Measurements from ENCODE around the gene CFAP157. TPM values are rescaled to one million over a fixed set of nuclear protein-coding genes. Genes with fewer than 3 reads are reported as not detected.
A peak's percentile ranks its signal among the peaks of the same experiment; 100 is the strongest.

Gene CFAP157
- total and polyA plus RNA-seq, 2 of the 13 experiments (the other 11 are each of a cell fraction or from before 2014, with no cell fraction given) = 0.07 TPM; not detected in 1

- TF ChIP-seq, protein P1, sequence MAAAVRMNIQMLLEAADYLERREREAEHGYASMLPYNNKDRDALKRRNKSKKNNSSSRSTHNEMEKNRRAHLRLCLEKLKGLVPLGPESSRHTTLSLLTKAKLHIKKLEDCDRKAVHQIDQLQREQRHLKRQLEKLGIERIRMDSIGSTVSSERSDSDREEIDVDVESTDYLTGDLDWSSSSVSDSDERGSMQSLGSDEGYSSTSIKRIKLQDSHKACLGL (CRISPR knock-in tag; IDR thresholded peaks at IDR 0.05) = no peak
- H2AFZ ChIP-seq (ENCODE audit: low read length) = no peak overlapping the region
- H3K79me2 ChIP-seq (ENCODE audit: insufficient read depth, low read length) = no peaks in the 10 kb centered on the region
- in situ Hi-C loops (cut with HindIII; ENCODE audit: extremely low pct_ligation_motif_present, low pct_unique_long_range_greater_than_20kb) (no loop called here), intact Hi-C loops (cut with micrococcal nuclease; ENCODE audit: unreplicated experiment) (no loop called here)
- POLR2A ChIA-PET = no interaction called here
- no TSS peak for BruUV-seq (replicated peaks)
- no peaks in the 10 kb centered on the region for H4K20me1 ChIP-seq (ENCODE audit: insufficient read depth, low read length)
- H3K27me3 ChIP-seq (ENCODE audit: control insufficient read depth in 1 of 2, insufficient read depth in 2 of 2, low read length in 2 of 2) = no peaks in the 10 kb centered on the region
- no peak overlapping the region for H3K4me3 ChIP-seq (replicated peaks in 1 of 3; ENCODE audit: insufficient read depth in 1 of 3, low read depth in 2 of 3, low read length in 3 of 3)
- H3K27ac ChIP-seq (ENCODE audit: extremely low read length, insufficient read depth, low read length) = no peak overlapping the region
- no peaks in the 10 kb centered on the region for H3K36me3 ChIP-seq (replicated peaks in 1 of 2; ENCODE audit: control insufficient read depth in 1 of 2, insufficient read depth in 2 of 2, low read length in 2 of 2)
- CTCF ChIA-PET (ENCODE audit: low intra/inter-chr PET ratio, low total read pairs) = no interaction called here
- H3K4me2 ChIP-seq (ENCODE audit: low read depth, low read length) = no peak overlapping the region
- H3K9me3 ChIP-seq (ENCODE audit: low read length) = no peaks in the 10 kb centered on the region
- ATAC-seq (no peak), FAIRE-seq (no peak), DNase-seq (ENCODE audit: low spot score) (no peak)
- no peak overlapping the region for H3K9ac ChIP-seq (ENCODE audit: insufficient read depth, low read depth, low read length)
- 44% methylated on average over 8 of the region's 10 CpGs for WGBS (ENCODE audit: low lambda C conversion rate)
- no peaks in the 10 kb centered on the region for H3K4me1 ChIP-seq (ENCODE audit: insufficient read depth, low read length)
Measured at GRCh38 chr9:127693143-127693542, 13.6 kb upstream of the CFAP157 start.

DNA sequence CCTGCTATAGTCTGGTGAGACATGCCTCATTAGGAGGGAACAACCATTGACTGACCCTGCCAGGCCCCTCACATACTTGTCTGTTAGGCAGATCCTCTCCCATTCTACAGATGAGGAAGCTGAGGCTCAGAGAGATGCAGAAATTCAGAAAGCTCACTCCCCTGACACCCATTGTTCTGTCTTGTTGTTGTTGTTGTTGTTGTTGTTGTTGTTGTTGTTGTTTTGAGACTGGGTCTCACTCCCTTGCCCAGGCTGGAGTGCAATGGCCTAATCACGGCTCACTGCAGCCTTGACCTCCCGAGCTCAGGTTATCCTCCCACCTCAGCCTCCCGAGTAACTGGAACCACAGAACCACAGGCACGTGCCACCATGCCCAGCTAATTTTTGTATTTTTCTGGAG, 13.1 kb upstream of the CFAP157 start:
- ATAC-seq (no peak), FAIRE-seq (no peak), DNase-seq (ENCODE audit: low spot score) (no peak)
- ChIA-PET CTCF (ENCODE audit: low intra/inter-chr PET ratio, low total read pairs) (no interaction called here), POLR2A (no interaction called here)
- Histone ChIP-seq H3K9ac (ENCODE audit: insufficient read depth, low read depth, low read length) (no peak overlapping the region), H3K36me3 (replicated peaks in 1 of 2; ENCODE audit: control insufficient read depth in 1 of 2, insufficient read depth in 2 of 2, low read length in 2 of 2) (no peaks in the 10 kb centered on the region), H4K20me1 (ENCODE audit: insufficient read depth, low read length) (no peaks in the 10 kb centered on the region), H3K27ac (ENCODE audit: extremely low read length, insufficient read depth, low read length) (no peak overlapping the region), H2AFZ (ENCODE audit: low read length) (no peak overlapping the region), H3K9me3 (ENCODE audit: low read length) (no peaks in the 10 kb centered on the region), H3K79me2 (ENCODE audit: insufficient read depth, low read length) (no peaks in the 10 kb centered on the region), H3K4me2 (ENCODE audit: low read depth, low read length) (no peak overlapping the region), H3K4me1 (ENCODE audit: insufficient read depth, low read length) (no peaks in the 10 kb centered on the region), H3K27me3 (ENCODE audit: control insufficient read depth in 1 of 2, insufficient read depth in 2 of 2, low read length in 2 of 2) (no peaks in the 10 kb centered on the region), H3K4me3 (replicated peaks in 1 of 3; ENCODE audit: insufficient read depth in 1 of 3, low read depth in 2 of 3, low read length in 3 of 3) (no peak overlapping the region)
- in situ Hi-C loops (cut with HindIII; ENCODE audit: extremely low pct_ligation_motif_present, low pct_unique_long_range_greater_than_20kb) (no loop called here), intact Hi-C loops (cut with micrococcal nuclease; ENCODE audit: unreplicated experiment) (no loop called here)
- no TSS peak for BruUV-seq (replicated peaks)
- peak; percentile 45 for TF ChIP-seq ZNF629 (CRISPR knock-in tag; conservative IDR thresholded peaks at IDR 0.05)
- TF ChIP-seq NONO (IDR thresholded peaks at IDR 0.05) = no peak
- no peak for TF ChIP-seq NONO (CRISPR knock-in tag; conservative IDR thresholded peaks at IDR 0.05)
- TF ChIP-seq FOXP1 (IDR thresholded peaks at IDR 0.05) = peak; percentile 94
- TF ChIP-seq FOXP1 (CRISPR knock-in tag; IDR thresholded peaks at IDR 0.05) = no peak
- WGBS (ENCODE audit: low lambda C conversion rate) = 64% methylated on average over 4 of the region's 4 CpGs
